Osteoblast (primary cell): ENCODE data around the gene TMEM98. TPM values are rescaled to one million over a fixed set of nuclear protein-coding genes. Genes with fewer than 3 reads are reported as not detected.

Experiments
- DNase-seq: peaks from one replicate; pipeline ENCODE4 v3.0.0; 2011; ENCODE audit warnings: low spot score, mixed read lengths; ENCODE audit not compliant: insufficient read length; ENCODE audit errors: missing footprints
- H2AFZ ChIP-seq: 2 replicates; pipeline ENCODE4 v1.6.0; 2011; ENCODE audit warnings: mild to moderate bottlenecking, low read length
- H3K27ac ChIP-seq: 2 replicates; pipeline ENCODE4 v1.5.1; 2011; ENCODE audit warnings: mild to moderate bottlenecking, low read depth, low read length, moderate library complexity
- H3K27me3 ChIP-seq: 2 replicates; pipeline ENCODE4 v1.6.0; 2012; ENCODE audit warnings: mild to moderate bottlenecking, control low read depth, inconsistent platforms, low read length, moderate library complexity; ENCODE audit not compliant: insufficient read depth
- H3K36me3 ChIP-seq: 2 replicates; pipeline ENCODE4 v1.5.1; 2011; ENCODE audit warnings: mild to moderate bottlenecking, low read length, control low read depth, moderate library complexity; ENCODE audit not compliant: insufficient read depth
- H3K4me1 ChIP-seq: 2 replicates; pipeline ENCODE4 v1.5.1; 2011; ENCODE audit warnings: mild to moderate bottlenecking, low read length, control low read depth, moderate library complexity; ENCODE audit not compliant: insufficient read depth
- H3K4me2 ChIP-seq: 2 replicates; pipeline ENCODE4 v1.6.0; 2011; ENCODE audit warnings: mild to moderate bottlenecking, low read length; ENCODE audit not compliant: insufficient read depth
- H3K4me3 ChIP-seq: fragments of 200-600 bp; sonication (generic); 3 replicates; pipeline ENCODE4 v1.5.1; 2012; ENCODE audit warnings: mild to moderate bottlenecking, low read length, inconsistent platforms; ENCODE audit not compliant: insufficient read depth
- H3K79me2 ChIP-seq: 2 replicates; pipeline ENCODE4 v1.6.0; 2012; ENCODE audit warnings: mild to moderate bottlenecking, low read length, control low read depth, inconsistent platforms; ENCODE audit not compliant: insufficient read depth
- H3K9me3 ChIP-seq: 2 replicates; pipeline ENCODE4 v1.5.1; 2011; ENCODE audit warnings: low read depth, low read length, control low read depth
- H4K20me1 ChIP-seq: 2 replicates; pipeline ENCODE4 v1.6.0; 2012; ENCODE audit warnings: mild to moderate bottlenecking, low read length, control low read depth; ENCODE audit not compliant: insufficient read depth
- total RNA-seq: library from RNA; depleted of rRNA; stranded (reverse); fragments of >200 nt; gene quantifications from 2 replicates; pipeline ENCODE4 v1.2.3, GENCODE V29; 2012
- TF ChIP-seq, protein P1 (sequence below): IDR thresholded peaks from 2 replicates; pipeline ENCODE4 v1.5.1; 2011; ENCODE audit warnings: mild to moderate bottlenecking, low read depth, low read length, moderate library complexity; ENCODE audit errors: extremely low read depth

The TMEM98 gene
- total RNA-seq, 1 donor: 121 TPM

- peak overlapping the region; percentile 53 for H2AFZ ChIP-seq
- TF ChIP-seq, protein P1, sequence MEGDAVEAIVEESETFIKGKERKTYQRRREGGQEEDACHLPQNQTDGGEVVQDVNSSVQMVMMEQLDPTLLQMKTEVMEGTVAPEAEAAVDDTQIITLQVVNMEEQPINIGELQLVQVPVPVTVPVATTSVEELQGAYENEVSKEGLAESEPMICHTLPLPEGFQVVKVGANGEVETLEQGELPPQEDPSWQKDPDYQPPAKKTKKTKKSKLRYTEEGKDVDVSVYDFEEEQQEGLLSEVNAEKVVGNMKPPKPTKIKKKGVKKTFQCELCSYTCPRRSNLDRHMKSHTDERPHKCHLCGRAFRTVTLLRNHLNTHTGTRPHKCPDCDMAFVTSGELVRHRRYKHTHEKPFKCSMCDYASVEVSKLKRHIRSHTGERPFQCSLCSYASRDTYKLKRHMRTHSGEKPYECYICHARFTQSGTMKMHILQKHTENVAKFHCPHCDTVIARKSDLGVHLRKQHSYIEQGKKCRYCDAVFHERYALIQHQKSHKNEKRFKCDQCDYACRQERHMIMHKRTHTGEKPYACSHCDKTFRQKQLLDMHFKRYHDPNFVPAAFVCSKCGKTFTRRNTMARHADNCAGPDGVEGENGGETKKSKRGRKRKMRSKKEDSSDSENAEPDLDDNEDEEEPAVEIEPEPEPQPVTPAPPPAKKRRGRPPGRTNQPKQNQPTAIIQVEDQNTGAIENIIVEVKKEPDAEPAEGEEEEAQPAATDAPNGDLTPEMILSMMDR: peak; percentile 84
- H3K36me3 ChIP-seq: peaks cover 51% of the 10 kb centered on the region
- no peak overlapping the region for H3K27ac ChIP-seq
- no peaks in the 10 kb centered on the region for H3K27me3 ChIP-seq
- DNase-seq: peak; percentile 88
- peaks cover 2% of the 10 kb centered on the region for H4K20me1 ChIP-seq
- no peaks in the 10 kb centered on the region for H3K79me2 ChIP-seq
- peak overlapping the region; percentile 4 for H3K4me2 ChIP-seq
- H3K9me3 ChIP-seq: no peaks in the 10 kb centered on the region
- no peak overlapping the region for H3K4me3 ChIP-seq
- peaks cover 6% of the 10 kb centered on the region for H3K4me1 ChIP-seq
These were observed 9.0 kb downstream of the TMEM98 start for GRCh38 chr17:32936894-32937500.

DNA sequence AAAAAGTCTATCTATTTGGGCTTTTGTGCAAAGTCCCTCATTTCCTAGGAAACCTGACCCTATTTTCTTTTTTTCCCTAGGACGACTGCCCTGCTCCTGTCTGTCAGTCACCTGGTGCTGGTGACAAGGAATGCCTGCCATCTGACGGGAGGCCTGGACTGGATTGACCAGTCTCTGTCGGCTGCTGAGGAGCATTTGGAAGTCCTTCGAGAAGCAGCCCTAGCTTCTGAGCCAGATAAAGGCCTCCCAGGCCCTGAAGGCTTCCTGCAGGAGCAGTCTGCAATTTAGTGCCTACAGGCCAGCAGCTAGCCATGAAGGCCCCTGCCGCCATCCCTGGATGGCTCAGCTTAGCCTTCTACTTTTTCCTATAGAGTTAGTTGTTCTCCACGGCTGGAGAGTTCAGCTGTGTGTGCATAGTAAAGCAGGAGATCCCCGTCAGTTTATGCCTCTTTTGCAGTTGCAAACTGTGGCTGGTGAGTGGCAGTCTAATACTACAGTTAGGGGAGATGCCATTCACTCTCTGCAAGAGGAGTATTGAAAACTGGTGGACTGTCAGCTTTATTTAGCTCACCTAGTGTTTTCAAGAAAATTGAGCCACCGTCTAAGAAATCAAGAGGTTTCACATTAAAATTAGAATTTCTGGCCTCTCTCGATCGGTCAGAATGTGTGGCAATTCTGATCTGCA is 12.9 kb downstream of the TMEM98 start:
- Histone ChIP-seq H3K4me1 (peaks cover 19% of the 10 kb centered on the region), H2AFZ (no peak overlapping the region), H3K4me3 (no peak overlapping the region), H3K9me3 (no peaks in the 10 kb centered on the region), H4K20me1 (no peaks in the 10 kb centered on the region), H3K4me2 (no peak overlapping the region), H3K27ac (no peak overlapping the region), H3K27me3 (no peaks in the 10 kb centered on the region), H3K36me3 (peaks cover 33% of the 10 kb centered on the region), H3K79me2 (no peaks in the 10 kb centered on the region)
- DNase-seq: no peak
- TF ChIP-seq, protein P1: no peak

GRCh38 chr17:32941419-32942032 is 13.6 kb downstream of the TMEM98 start:
- no peak overlapping the region for H2AFZ ChIP-seq
- no peaks in the 10 kb centered on the region for H3K9me3 ChIP-seq
- H3K4me3 ChIP-seq: no peak overlapping the region
- H3K27ac ChIP-seq: no peak overlapping the region
- H3K36me3 ChIP-seq: peaks cover 27% of the 10 kb centered on the region
- peaks cover 19% of the 10 kb centered on the region for H3K4me1 ChIP-seq
- no peak for DNase-seq
- H4K20me1 ChIP-seq: no peaks in the 10 kb centered on the region
- H3K27me3 ChIP-seq: peaks cover 2% of the 10 kb centered on the region
- TF ChIP-seq, protein P1: peak; percentile 19
- no peaks in the 10 kb centered on the region for H3K79me2 ChIP-seq
- H3K4me2 ChIP-seq: no peak overlapping the region

DNA sequence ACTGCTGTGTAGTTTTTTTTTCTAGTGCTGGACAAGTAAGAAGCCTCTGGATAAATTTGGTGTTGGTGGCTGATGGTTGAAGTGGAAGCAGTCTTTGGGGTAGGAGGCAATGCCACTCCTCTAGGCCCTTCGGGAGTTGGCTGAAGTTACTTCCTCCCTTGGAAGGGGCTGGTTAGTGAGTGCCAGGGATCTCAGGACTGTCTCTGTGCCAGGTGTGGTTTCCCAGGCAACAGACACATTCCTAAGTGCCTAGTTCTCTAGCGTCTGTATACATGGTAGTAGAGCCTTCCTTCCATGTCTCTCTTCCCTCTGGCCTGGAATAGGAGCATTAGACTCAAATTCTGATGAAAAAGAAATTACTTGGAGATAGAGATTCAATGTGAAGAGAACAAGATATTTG is 15.3 kb downstream of the TMEM98 start:
- Histone ChIP-seq H4K20me1 (no peaks in the 10 kb centered on the region), H3K27me3 (peaks cover 2% of the 10 kb centered on the region), H3K36me3 (peaks cover 23% of the 10 kb centered on the region), H3K4me2 (no peak overlapping the region), H3K4me3 (no peak overlapping the region), H3K9me3 (no peaks in the 10 kb centered on the region), H3K27ac (no peak overlapping the region), H3K4me1 (peaks cover 13% of the 10 kb centered on the region), H2AFZ (no peak overlapping the region), H3K79me2 (no peaks in the 10 kb centered on the region)
- TF ChIP-seq, protein P1: no peak
- peak; percentile 84 for DNase-seq
